HG03521 (cell line): ENCODE results near the gene GXYLT1.
"Not testable (repeated sequence)": the region's sequence is repeated elsewhere in the genome, so short reads cannot be mapped to it uniquely, and the experiment has no call there.

Experiments
- ATAC-seq: cut with Tn5 transposase; IDR thresholded peaks from one replicate; pipeline ENCODE4 v1.9.1; 2021; ENCODE audit warnings: mild to moderate bottlenecking, moderate library complexity; ENCODE audit not compliant: unreplicated experiment

GXYLT1 gene

GRCh38 chr12:42144408-42145196 lies at the start of gene GXYLT1:
Gene GXYLT1, minus strand, starts transcription at chr12:42144874. Its CDS starts 228 bp downstream, at chr12:42144646.
- peak; percentile 92 for ATAC-seq

- no peak for ATAC-seq
Observed at GRCh38 chr12:42192686-42193085, 48.0 kb upstream of the GXYLT1 start.

GRCh38 chr12:42192258-42192657 lies 47.6 kb upstream of the GXYLT1 start:
- ATAC-seq = no peak

GRCh38 chr12:42190376-42190775 lies 45.7 kb upstream of the GXYLT1 start:
- ATAC-seq = no peak

GRCh38 chr12:42188275-42188674 lies 43.6 kb upstream of the GXYLT1 start:
- not testable (repeated sequence) for ATAC-seq

- ATAC-seq = no peak
Observed at GRCh38 chr12:42187799-42188198, 43.1 kb upstream of the GXYLT1 start.

- no peak for ATAC-seq
Observed at GRCh38 chr12:42186793-42187192, 42.1 kb upstream of the GXYLT1 start.

- ATAC-seq = no peak
Observed at GRCh38 chr12:42182394-42182793, 37.7 kb upstream of the GXYLT1 start.

- no peak for ATAC-seq
Observed at GRCh38 chr12:42180990-42181596, 36.4 kb upstream of the GXYLT1 start.

- ATAC-seq = no peak
Observed at GRCh38 chr12:42178101-42178500, 33.4 kb upstream of the GXYLT1 start.

- no peak for ATAC-seq
Observed at GRCh38 chr12:42174978-42175377, 30.3 kb upstream of the GXYLT1 start.

GRCh38 chr12:42173961-42174521 lies 29.4 kb upstream of the GXYLT1 start:
- ATAC-seq = no peak

- no peak for ATAC-seq
Observed at GRCh38 chr12:42172441-42173210, 28.0 kb upstream of the GXYLT1 start.

- no peak for ATAC-seq
Observed at GRCh38 chr12:42167711-42168110, 23.0 kb upstream of the GXYLT1 start.

- ATAC-seq = no peak
Observed at GRCh38 chr12:42166501-42166900, 21.8 kb upstream of the GXYLT1 start.

- no peak for ATAC-seq
Observed at GRCh38 chr12:42163913-42164312, 19.2 kb upstream of the GXYLT1 start.

GRCh38 chr12:42162965-42163364 lies 18.3 kb upstream of the GXYLT1 start:
- no peak for ATAC-seq

- no peak for ATAC-seq
Observed at GRCh38 chr12:42162193-42162592, 17.5 kb upstream of the GXYLT1 start.

- no peak for ATAC-seq
Observed at GRCh38 chr12:42161529-42161928, 16.9 kb upstream of the GXYLT1 start.

GRCh38 chr12:42156232-42156631 lies 11.6 kb upstream of the GXYLT1 start:
- ATAC-seq = no peak

- ATAC-seq = no peak
Observed at GRCh38 chr12:42145552-42146215, 1.0 kb upstream of the GXYLT1 start.
